Spleen (tissue), 11 donors: ENCODE measurements around the gene PCCA. TPM values are rescaled to one million over a fixed set of nuclear protein-coding genes. Genes with fewer than 3 reads are reported as not detected.

Experiments
- DNase-seq: peaks from one replicate; pipeline ENCODE4 v3.0.0-alpha.2; 2020
- H3K27ac ChIP-seq, 8 donors: fragments of 200-600 bp; sonication (generic) in 7 of 8; 1 replicate in 4 of 8; 2 replicates in 4 of 8; pipeline versions ENCODE4 v1.5.0 to v1.8.0; 2016 to 2021; ENCODE audit warnings: inconsistent platforms in 4 of 8, mild to moderate bottlenecking in 4 of 8, moderate library complexity in 1 of 8
- H3K27me3 ChIP-seq, 7 donors: fragments of 200-600 bp; sonication (generic) in 6 of 7; replicated peaks in 1 of 7; 1 replicate in 4 of 7; 2 replicates in 3 of 7; pipeline versions ENCODE4 v1.5.0 to v1.8.0; 2016 to 2021; ENCODE audit warnings: inconsistent platforms in 3 of 7, mild to moderate bottlenecking in 1 of 7
- H3K36me3 ChIP-seq, 6 donors: fragments of 200-600 bp; sonication (generic) in 5 of 6; 1 replicate in 4 of 6; 2 replicates in 2 of 6; pipeline versions ENCODE4 v1.5.0 to v1.8.0; 2016 to 2021; ENCODE audit warnings: inconsistent platforms in 2 of 6
- H3K4me1 ChIP-seq, 6 donors: fragments of 200-600 bp; sonication (generic) in 5 of 6; 1 replicate in 3 of 6; 2 replicates in 3 of 6; pipeline versions ENCODE4 v1.5.0 to v1.8.0; 2016 to 2021; ENCODE audit warnings: inconsistent platforms in 3 of 6
- H3K4me3 ChIP-seq, 8 donors: fragments of 200-600 bp; sonication (generic) in 7 of 8; 1 replicate in 4 of 8; 2 replicates in 4 of 8; pipeline versions ENCODE4 v1.5.0 to v1.8.0; 2016 to 2021; ENCODE audit warnings: inconsistent platforms in 4 of 8, mild to moderate bottlenecking in 4 of 8, moderate library complexity in 2 of 8
- H3K9me3 ChIP-seq, 8 donors: fragments of 200-600 bp; sonication (generic) in 7 of 8; 1 replicate in 4 of 8; 2 replicates in 4 of 8; pipeline versions ENCODE4 v1.5.0 to v1.8.0; 2016 to 2021; ENCODE audit warnings: inconsistent platforms in 4 of 8
- POLR2A ChIP-seq, 3 donors: fragments of 450-650 bp; IDR thresholded peaks; one replicate each; pipeline ENCODE4 v1.5.1; 2017; ENCODE audit warnings: antibody characterized with exemption in 3 of 3, mild to moderate bottlenecking in 1 of 3
- POLR2AphosphoS5 ChIP-seq, 3 donors: sonication (generic); formaldehyde crosslinking; IDR thresholded peaks; one replicate each; pipeline ENCODE4 v1.5.1; 2017; ENCODE audit warnings: antibody characterized with exemption in 3 of 3
- WGBS, 5 donors: extraction: QIAGEN DNeasy Blood & Tissue Kit in 3 of 5; methylation state at CpG; one replicate each; pipeline versions ENCODE4 v1.1.5 to v1.1.7; 2013 to 2018; 5-methylcytosine and 5-hydroxymethylcytosine counted together
- intact Hi-C: fragments of 100-400 bp; cut with DNase I; formaldehyde crosslinking; loops from one replicate; pipeline ENCODE4 v1.15.0; 2023; ENCODE audit warnings: low total_unique reads
- polyA plus RNA-seq, 3 donors: library from polyadenylated mRNA; stranded (reverse); fragments of 200-250 nt; gene quantifications; one replicate each; pipeline ENCODE4 v1.2.1, GENCODE V29; 2013
- total RNA-seq, 7 donors: library from RNA; depleted of rRNA in 3 of 7; stranded (reverse); fragments of >200 nt in 3 of 7; fragmentation: NEBNext Ultra II Directional in 4 of 7; extraction: Animal tissue kit (Norgen Biotek cat#: 25700) in 4 of 7; gene quantifications; one replicate each; pipeline versions ENCODE4 v1.1.0 to v1.2.1, GENCODE V29; 2016 to 2021
- TF ChIP-seq, protein P1 (sequence below), 11 experiments: fragments of 200-600 bp in 7 of 11; fragments of 450-650 bp in 4 of 11; sonication (generic) in 4 of 11; IDR thresholded peaks in 8 of 11; conservative IDR thresholded peaks in 3 of 11; 1 replicate in 7 of 11; 2 replicates in 4 of 11; pipeline versions ENCODE4 v1.4.0 to v1.8.0; 2016 to 2021; ENCODE audit warnings: antibody characterized with exemption in 11 of 11, inconsistent platforms in 4 of 11, mild to moderate bottlenecking in 1 of 11
- donor health status: healthy with polysubstance abuse.
- donor health status: DM: no; HTN: no; CAD: no; lungs with moderate emphysema.
- donor health status: DM: no; HTN: no; CAD: no.
- donor health status: Bipolar disorder and iron deficiency.
- donor health status: healthy.
- donor health status: DM: no; HTN: no; CAD: no.
- donor health status: DM: yes; HTN: yes; CAD: no.

The PCCA gene
- total and polyA plus RNA-seq, 10 donors, result 9.3 to 54.9 (median 43.9) TPM

- H3K4me3 ChIP-seq, result no peak overlapping the region
- H3K4me1 ChIP-seq, result no peaks in the 10 kb centered on the region
- no peak for DNase-seq
- H3K27ac ChIP-seq, result no peak overlapping the region
- 92 to 100% (median 95%) methylated on average over 1 of the region's 1 CpG for WGBS, 5 donors
- no peaks in the 10 kb centered on the region for H3K27me3 ChIP-seq
- H3K36me3 ChIP-seq, result peaks cover 0 to 19% (median 3%) of the 10 kb centered on the region in 6 donors
- intact Hi-C loops, result no loop called here
- H3K9me3 ChIP-seq, result peaks cover 0 to 39% (median 19%) of the 10 kb centered on the region in 8 donors
- TF ChIP-seq POLR2AphosphoS5 (IDR thresholded peaks at IDR 0.05) (no peak), POLR2A (IDR thresholded peaks at IDR 0.05) (no peak)
- TF ChIP-seq, protein P1, sequence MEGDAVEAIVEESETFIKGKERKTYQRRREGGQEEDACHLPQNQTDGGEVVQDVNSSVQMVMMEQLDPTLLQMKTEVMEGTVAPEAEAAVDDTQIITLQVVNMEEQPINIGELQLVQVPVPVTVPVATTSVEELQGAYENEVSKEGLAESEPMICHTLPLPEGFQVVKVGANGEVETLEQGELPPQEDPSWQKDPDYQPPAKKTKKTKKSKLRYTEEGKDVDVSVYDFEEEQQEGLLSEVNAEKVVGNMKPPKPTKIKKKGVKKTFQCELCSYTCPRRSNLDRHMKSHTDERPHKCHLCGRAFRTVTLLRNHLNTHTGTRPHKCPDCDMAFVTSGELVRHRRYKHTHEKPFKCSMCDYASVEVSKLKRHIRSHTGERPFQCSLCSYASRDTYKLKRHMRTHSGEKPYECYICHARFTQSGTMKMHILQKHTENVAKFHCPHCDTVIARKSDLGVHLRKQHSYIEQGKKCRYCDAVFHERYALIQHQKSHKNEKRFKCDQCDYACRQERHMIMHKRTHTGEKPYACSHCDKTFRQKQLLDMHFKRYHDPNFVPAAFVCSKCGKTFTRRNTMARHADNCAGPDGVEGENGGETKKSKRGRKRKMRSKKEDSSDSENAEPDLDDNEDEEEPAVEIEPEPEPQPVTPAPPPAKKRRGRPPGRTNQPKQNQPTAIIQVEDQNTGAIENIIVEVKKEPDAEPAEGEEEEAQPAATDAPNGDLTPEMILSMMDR (IDR thresholded peaks at IDR 0.05 in 8 of 11, conservative IDR thresholded peaks at IDR 0.05 in 3 of 11), result no peak
Observed at GRCh38 chr13:100399455-100399854, 310.6 kb downstream of the PCCA start.

DNA sequence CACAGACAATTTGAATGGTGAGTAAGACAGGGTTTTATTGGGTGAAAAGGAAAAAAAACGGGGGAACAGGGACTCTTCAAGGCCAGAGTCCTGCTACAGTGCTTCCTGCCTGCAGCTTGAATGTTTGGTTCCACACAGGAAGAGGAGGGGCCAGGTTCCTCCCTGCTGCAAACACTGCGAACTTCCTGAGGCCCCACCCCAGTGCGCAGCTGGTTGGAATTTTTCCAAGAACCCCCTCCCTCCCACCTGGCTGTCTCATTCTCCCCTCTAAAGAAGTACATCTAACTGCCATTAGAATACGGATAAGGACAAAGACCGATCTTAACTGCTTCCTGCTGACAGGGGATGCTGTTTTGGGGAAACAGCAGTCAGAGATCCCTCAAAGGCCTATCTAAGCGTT, 314.8 kb downstream of the PCCA start:
- no peaks in the 10 kb centered on the region for H3K27me3 ChIP-seq
- TF ChIP-seq, protein P1 (IDR thresholded peaks at IDR 0.05 in 8 of 11, conservative IDR thresholded peaks at IDR 0.05 in 3 of 11), result no peak
- TF ChIP-seq POLR2AphosphoS5 (IDR thresholded peaks at IDR 0.05) (no peak), POLR2A (IDR thresholded peaks at IDR 0.05) (no peak)
- no peaks in the 10 kb centered on the region for H3K4me1 ChIP-seq
- 79 to 89% (median 83%) methylated on average over 6 of the region's 6 CpGs for WGBS, 5 donors
- no peak overlapping the region for H3K4me3 ChIP-seq
- H3K36me3 ChIP-seq, result peaks cover 0 to 46% (median 5%) of the 10 kb centered on the region in 6 donors
- no peak overlapping the region for H3K27ac ChIP-seq
- no peak for DNase-seq
- peaks cover 11 to 81% (median 61%) of the 10 kb centered on the region in 8 donors for H3K9me3 ChIP-seq
- intact Hi-C loops, result no loop called here

- no peak overlapping the region for H3K4me3 ChIP-seq
- H3K27me3 ChIP-seq, result no peaks in the 10 kb centered on the region
- no peak overlapping the region for H3K27ac ChIP-seq
- TF ChIP-seq POLR2AphosphoS5 (IDR thresholded peaks at IDR 0.05), result no peak
- TF ChIP-seq, protein P1 (IDR thresholded peaks at IDR 0.05 in 8 of 11, conservative IDR thresholded peaks at IDR 0.05 in 3 of 11), result no peak
- TF ChIP-seq POLR2A (IDR thresholded peaks at IDR 0.05), result no peak
- peaks cover 21 to 97% (median 87%) of the 10 kb centered on the region in 8 donors for H3K9me3 ChIP-seq
- intact Hi-C loops, result no loop called here
- peaks cover 0 to 62% (median 1%) of the 10 kb centered on the region in 6 donors for H3K36me3 ChIP-seq
- no peaks in the 10 kb centered on the region for H3K4me1 ChIP-seq
- no peak for DNase-seq
- WGBS, 5 donors, result 91 to 100% (median 95%) methylated on average over 5 of the region's 5 CpGs
Observed at GRCh38 chr13:100409132-100409531, 320.2 kb downstream of the PCCA start.

DNA sequence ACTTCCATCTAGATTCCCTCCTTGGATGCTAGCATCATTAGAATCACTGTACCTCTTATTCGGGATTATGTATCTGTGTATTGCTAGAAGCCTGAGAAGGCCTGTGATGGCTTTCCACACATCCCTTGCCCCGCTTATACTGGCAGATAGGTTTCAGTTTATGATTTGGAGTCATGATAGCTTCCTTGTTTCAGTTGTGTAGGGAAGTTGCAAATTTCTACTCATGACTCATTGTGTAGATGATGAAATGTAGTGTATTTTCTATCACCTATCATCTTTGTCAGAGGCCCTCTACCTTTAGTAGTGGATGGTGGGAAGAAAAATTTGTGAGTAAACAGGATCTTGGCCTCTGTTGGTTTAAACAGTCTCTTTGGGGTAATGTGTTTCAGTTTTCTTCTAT, 334.5 kb downstream of the PCCA start:
- peak overlapping the region in 1 of 8 donors; percentile 30 for H3K27ac ChIP-seq
- 73 to 95% (median 80%) methylated on average over 2 of the region's 2 CpGs for WGBS, 5 donors
- H3K27me3 ChIP-seq, result no peaks in the 10 kb centered on the region
- intact Hi-C loops, result no loop called here
- no peak overlapping the region for H3K4me3 ChIP-seq
- DNase-seq, result no peak
- TF ChIP-seq, protein P1 (IDR thresholded peaks at IDR 0.05 in 8 of 11, conservative IDR thresholded peaks at IDR 0.05 in 3 of 11), result no peak
- TF ChIP-seq POLR2A (IDR thresholded peaks at IDR 0.05), result no peak
- no peak for TF ChIP-seq POLR2AphosphoS5 (IDR thresholded peaks at IDR 0.05)
- no peaks in the 10 kb centered on the region for H3K9me3 ChIP-seq
- peaks cover 0 to 21% (median 0%) of the 10 kb centered on the region in 6 donors for H3K36me3 ChIP-seq
- no peaks in the 10 kb centered on the region for H3K4me1 ChIP-seq
